Measurements from ENCODE around the gene SLC9A7.

GRCh38 chrX:46762963-46763362 is 4.0 kb upstream of the SLC9A7 start:
- no peak for TF ChIP-seq POLR2A (IDR thresholded peaks at IDR 0.05; ENCODE audit: low read length)
- TF ChIP-seq GATA1 (IDR thresholded peaks at IDR 0.05; ENCODE audit: low read depth, low read length), result no peak

All from erythroblast (primary cell).